Colonic mucosa (tissue), 4 donors: ENCODE data around the gene LRP1B. TPM values are rescaled to one million over a fixed set of nuclear protein-coding genes. Genes with fewer than 3 reads are reported as not detected.

ENCODE experiments used
- DNase-seq: peaks from one replicate; pipeline ENCODE4 v3.0.0-alpha.2; 2020
- H3K27ac ChIP-seq: fragments of 200-600 bp; one replicate; pipeline ENCODE4 v1.8.0; 2021
- H3K27me3 ChIP-seq: fragments of 200-600 bp; one replicate; pipeline ENCODE4 v1.8.0; 2021
- H3K36me3 ChIP-seq: fragments of 200-600 bp; one replicate; pipeline ENCODE4 v1.8.0; 2021
- H3K4me1 ChIP-seq: fragments of 200-600 bp; one replicate; pipeline ENCODE4 v1.8.0; 2021; ENCODE audit warnings: mild to moderate bottlenecking
- H3K4me3 ChIP-seq: fragments of 200-600 bp; one replicate; pipeline ENCODE4 v1.8.0; 2021
- H3K9ac ChIP-seq, 2 donors: one replicate each; pipeline ENCODE4 v1.7.0; 2013; ENCODE audit warnings: control low read depth in 2 of 2, low read depth in 2 of 2, low read length in 2 of 2
- H3K9me3 ChIP-seq: fragments of 200-600 bp; one replicate; pipeline ENCODE4 v1.8.0; 2021
- CTCF ChIP-seq: fragments of 200-600 bp; IDR thresholded peaks from one replicate; pipeline ENCODE4 v1.8.0; 2022; ENCODE audit warnings: antibody characterized with exemption, mild to moderate bottlenecking
- intact Hi-C: fragments of 100-400 bp; cut with DNase I; formaldehyde crosslinking; loops from one replicate; pipeline ENCODE4 v1.14.1; 2022
- total RNA-seq, 2 donors: library from RNA; stranded (reverse); fragmentation: NEBNext Ultra II Directional in 1 of 2; extraction: Animal tissue kit (Norgen Biotek cat#: 25700) in 1 of 2; gene quantifications; one replicate each; pipeline ENCODE4 v1.2.1, GENCODE V29; 2021
- donor health status: healthy.
- donor health status: DM: no; HTN: no; CAD: no.
- donor health status: DM: no; HTN: no; CAD: no.

LRP1B gene
- total RNA-seq, 2 donors from 2014 or later: 0.10 to 0.19 TPM

GRCh38 chr2:142174176-142174575 is 43.4 kb upstream of the LRP1B start:
- Histone ChIP-seq H3K27ac (no peak overlapping the region), H3K4me1 (no peaks in the 10 kb centered on the region), H3K4me3 (no peak overlapping the region), H3K27me3 (no peaks in the 10 kb centered on the region), H3K9me3 (no peaks in the 10 kb centered on the region), H3K9ac (no peak overlapping the region), H3K36me3 (no peaks in the 10 kb centered on the region)
- no peak for TF ChIP-seq CTCF
- DNase-seq: no peak
- intact Hi-C loops: no loop called here

- intact Hi-C loops: no loop called here
Observed at GRCh38 chr2:142170847-142171246, 40.0 kb upstream of the LRP1B start.

GRCh38 chr2:142165790-142166189 is 35.0 kb upstream of the LRP1B start:
- H3K9me3 ChIP-seq: no peaks in the 10 kb centered on the region
- H3K4me1 ChIP-seq: no peaks in the 10 kb centered on the region
- no peak overlapping the region for H3K4me3 ChIP-seq
- intact Hi-C loops: no loop called here
- no peaks in the 10 kb centered on the region for H3K36me3 ChIP-seq
- no peak for DNase-seq
- TF ChIP-seq CTCF: no peak
- no peak overlapping the region for H3K9ac ChIP-seq
- no peaks in the 10 kb centered on the region for H3K27me3 ChIP-seq
- no peak overlapping the region for H3K27ac ChIP-seq

More at GRCh38 chr2:142170847-142171246, 40.0 kb upstream of the LRP1B start:
- no peaks in the 10 kb centered on the region for H3K9me3 ChIP-seq
- no peak overlapping the region for H3K27ac ChIP-seq
- H3K4me1 ChIP-seq: no peaks in the 10 kb centered on the region
- TF ChIP-seq CTCF: no peak
- no peak overlapping the region for H3K9ac ChIP-seq
- no peak overlapping the region for H3K4me3 ChIP-seq
- H3K27me3 ChIP-seq: no peaks in the 10 kb centered on the region
- H3K36me3 ChIP-seq: no peaks in the 10 kb centered on the region
- DNase-seq: no peak

GRCh38 chr2:142153601-142154000 is 22.8 kb upstream of the LRP1B start:
- Histone ChIP-seq H3K9ac (no peak overlapping the region), H3K4me1 (no peaks in the 10 kb centered on the region), H3K9me3 (no peaks in the 10 kb centered on the region), H3K4me3 (no peak overlapping the region), H3K27me3 (no peaks in the 10 kb centered on the region), H3K27ac (no peak overlapping the region), H3K36me3 (no peaks in the 10 kb centered on the region)
- intact Hi-C loops: no loop called here
- TF ChIP-seq CTCF: no peak
- DNase-seq: no peak

- no peak for TF ChIP-seq CTCF
- H3K9ac ChIP-seq: no peak overlapping the region
- H3K9me3 ChIP-seq: no peaks in the 10 kb centered on the region
- H3K4me3 ChIP-seq: no peak overlapping the region
- H3K27ac ChIP-seq: no peak overlapping the region
- H3K4me1 ChIP-seq: no peaks in the 10 kb centered on the region
- DNase-seq: no peak
- intact Hi-C loops: no loop called here
- H3K36me3 ChIP-seq: no peaks in the 10 kb centered on the region
- H3K27me3 ChIP-seq: no peaks in the 10 kb centered on the region
Observed at GRCh38 chr2:142150453-142150852, 19.6 kb upstream of the LRP1B start.

GRCh38 chr2:142144547-142144946 is 13.7 kb upstream of the LRP1B start:
- H3K36me3 ChIP-seq: no peaks in the 10 kb centered on the region
- no peak overlapping the region for H3K4me3 ChIP-seq
- H3K27ac ChIP-seq: no peak overlapping the region
- no peak overlapping the region for H3K9ac ChIP-seq
- intact Hi-C loops: no loop called here
- H3K4me1 ChIP-seq: no peaks in the 10 kb centered on the region
- no peak for DNase-seq
- H3K9me3 ChIP-seq: no peaks in the 10 kb centered on the region
- H3K27me3 ChIP-seq: no peaks in the 10 kb centered on the region
- TF ChIP-seq CTCF: no peak
